HG03135 (cell line): ENCODE data around the gene GREB1.

ENCODE experiments used
- ATAC-seq: cut with Tn5 transposase; IDR thresholded peaks from one replicate; pipeline ENCODE4 v1.9.1; 2021; ENCODE audit warnings: mild to moderate bottlenecking, moderate library complexity; ENCODE audit not compliant: unreplicated experiment

Gene GREB1

DNA sequence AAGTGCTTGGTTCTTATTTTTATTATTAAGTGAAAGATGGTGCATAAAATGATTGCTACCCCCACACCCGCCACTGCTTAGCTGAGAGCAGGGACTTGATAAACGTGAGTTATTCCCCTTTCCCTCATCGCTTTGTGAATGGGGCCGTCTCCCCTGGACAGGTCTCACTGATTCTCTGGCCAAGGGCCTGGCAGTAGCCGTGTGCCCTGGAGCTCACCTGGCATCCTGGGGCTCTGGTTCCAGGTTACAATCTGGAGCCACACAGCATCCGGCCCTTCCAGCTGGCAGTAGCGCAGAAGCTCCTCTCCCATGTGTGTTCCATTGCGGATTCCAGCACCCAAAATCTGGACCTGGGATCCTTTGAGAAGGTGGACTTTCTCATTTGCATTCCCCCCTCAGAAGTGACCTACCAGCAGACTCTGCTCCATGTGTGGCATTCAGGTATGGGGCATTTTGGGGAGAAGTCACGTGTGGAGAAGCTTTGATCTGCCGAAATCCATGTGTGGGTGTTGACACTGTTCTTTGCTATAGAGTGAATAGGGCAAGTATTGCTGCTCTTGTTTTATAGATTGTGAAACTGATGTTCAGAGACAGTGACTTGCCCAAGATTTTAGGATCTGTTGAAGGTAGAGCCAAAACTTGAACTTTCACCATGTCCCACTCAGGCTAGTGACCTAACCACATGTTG, 63.8 kb downstream of the GREB1 start:
- ATAC-seq = no peak

DNA sequence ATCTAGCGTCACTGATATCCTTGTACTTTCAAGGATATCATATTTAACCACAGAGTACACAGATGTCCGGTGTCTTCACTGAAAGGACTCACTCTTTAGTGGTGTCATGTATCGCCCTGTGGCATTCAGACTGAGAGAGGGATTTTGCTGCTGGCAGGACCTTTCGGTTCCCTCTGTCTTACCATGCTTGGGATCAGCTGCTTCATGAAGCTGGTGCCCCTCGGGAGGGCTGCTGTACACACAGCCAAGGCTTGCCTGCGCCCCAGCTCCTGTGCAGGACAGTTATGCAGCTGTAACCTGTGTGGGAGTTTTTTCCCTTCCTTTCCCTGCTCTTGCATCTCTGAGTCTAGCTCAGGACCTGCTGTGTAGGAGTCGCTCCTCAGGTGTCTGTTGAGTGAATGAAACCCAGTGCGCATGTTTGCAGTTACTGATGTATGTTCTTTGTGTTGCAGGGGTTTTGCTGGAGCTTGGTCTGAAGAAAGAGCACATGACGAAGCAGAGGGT, 64.4 kb downstream of the GREB1 start:
- no peak for ATAC-seq

DNA sequence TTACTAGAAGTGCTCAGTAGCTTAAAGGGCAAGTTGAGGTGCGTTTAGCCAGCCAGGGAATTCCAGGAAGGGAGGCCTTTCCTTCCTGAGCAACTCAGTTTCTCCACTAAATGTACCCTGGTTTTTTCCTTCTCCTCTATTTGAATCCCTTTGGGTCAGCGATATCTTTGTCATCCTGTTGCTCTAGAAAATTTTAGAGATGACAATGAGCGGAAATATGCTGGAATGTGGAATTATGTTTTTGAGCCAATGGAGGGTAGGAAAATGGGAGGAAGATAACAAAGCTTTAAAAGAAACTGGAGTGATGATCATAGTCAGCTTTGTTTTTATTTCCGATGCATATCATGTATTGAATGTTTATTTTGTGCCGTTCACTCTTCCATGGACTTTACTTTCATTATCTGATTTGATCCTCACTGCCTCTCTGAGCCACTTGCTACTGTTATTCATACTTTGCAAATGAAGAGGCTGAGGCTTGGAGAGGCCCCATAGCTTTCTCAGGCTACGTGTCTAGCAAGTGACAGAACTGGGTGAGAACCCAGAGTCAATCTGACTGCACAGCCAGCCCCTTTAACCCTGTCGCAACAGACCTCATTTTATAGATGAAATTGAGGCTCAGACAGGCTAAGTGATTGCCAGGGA, 68.8 kb downstream of the GREB1 start:
- no peak for ATAC-seq

DNA sequence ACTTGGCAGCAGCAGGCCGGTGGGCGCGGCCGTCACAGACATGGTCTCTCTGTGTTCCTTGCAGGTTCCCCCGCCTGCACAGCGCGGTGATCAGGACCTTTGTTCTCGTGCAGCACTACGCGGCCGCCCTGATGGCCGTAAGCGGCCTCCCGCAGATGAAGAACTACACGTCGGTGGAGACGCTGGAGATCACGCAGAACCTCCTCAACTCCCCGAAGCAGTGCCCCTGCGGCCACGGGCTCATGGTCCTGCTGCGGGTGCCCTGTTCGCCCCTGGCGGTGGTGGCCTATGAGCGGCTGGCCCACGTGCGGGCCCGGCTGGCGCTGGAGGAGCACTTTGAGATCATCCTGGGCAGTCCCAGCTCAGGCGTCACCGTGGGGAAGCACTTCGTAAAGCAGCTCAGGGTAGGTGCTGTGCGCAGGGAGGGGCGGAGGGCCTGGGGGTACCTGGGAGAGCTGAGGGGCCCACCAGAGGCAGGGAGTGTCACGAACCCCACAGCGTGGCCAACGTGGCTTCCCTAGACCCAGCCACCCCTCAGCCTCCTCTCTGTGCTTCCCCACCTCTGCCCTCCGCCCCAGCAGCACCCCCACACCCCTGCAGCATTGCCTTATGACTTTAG, 76.9 kb downstream of the GREB1 start:
- no peak for ATAC-seq

DNA sequence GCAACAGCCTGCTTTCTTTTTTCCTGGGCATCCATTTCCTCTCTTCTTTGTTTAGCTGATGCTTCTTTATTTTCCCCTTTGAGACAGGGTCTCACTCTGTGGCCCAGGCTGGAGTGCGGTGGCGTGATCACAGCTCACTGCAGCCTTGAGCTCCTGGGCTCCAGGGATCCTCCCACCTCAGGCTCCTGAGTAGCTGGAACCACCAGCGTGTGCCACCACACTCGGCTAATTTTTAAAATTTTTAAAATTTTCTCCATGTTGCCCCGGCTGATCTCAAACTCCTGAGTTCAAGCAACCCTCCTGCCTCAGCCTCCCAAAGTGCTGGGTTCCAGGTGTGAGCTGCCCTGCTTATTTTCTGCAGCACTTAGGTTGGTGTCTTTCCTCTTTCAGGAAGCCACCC, 77.4 kb downstream of the GREB1 start:
- ATAC-seq = no peak

DNA sequence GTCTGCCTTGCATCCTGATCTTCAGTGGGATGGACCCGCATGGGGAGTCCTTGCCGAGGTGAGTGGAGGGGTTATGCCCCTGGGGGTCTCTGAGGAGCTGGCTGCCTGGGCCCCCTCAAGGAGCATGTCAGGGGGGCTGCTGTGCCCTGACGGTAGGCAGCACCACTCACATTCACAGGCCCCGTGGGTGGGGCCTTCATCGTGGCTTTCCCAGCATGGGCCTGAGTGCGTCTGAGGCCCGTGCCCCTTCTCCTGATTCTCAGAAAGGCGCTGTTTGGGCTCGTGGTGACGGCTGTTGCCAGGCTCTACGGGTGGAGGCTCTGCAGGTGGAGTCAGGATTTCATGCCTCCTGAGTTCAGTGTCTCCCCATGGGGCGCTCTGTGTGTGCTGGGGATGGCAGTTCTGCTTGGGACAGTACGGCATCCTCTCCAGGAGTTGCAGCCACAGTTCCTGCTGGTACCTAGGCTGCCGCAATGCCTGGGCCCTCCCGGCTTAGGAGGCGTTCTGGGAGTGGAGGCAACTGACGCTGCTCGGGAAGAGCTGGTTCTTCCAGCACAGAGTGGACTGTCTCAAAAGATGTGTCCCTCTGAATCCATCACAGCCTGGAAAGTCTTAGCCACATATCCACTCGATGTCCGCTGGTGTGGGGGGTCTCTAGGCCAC, 78.8 kb downstream of the GREB1 start:
- ATAC-seq = no peak

DNA sequence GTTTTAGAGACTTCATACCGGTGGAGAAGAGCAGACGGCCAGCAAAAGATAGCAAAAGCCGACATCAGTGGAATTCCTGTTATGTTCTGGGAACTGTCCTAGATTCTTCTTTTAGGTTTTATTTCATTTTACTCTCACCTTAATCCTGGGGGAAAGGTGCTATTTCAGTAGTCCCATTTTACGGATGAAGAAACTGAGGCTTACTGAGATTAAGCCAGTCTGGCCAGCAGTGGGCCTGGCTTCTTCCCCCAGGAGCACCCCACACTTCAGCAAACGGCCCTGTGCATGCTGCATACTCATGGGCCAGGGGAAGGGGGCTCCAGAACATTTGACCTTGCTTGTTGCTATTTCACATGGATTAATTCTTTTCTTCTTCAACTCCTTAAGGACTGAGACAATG, 79.5 kb downstream of the GREB1 start:
- no peak for ATAC-seq

DNA sequence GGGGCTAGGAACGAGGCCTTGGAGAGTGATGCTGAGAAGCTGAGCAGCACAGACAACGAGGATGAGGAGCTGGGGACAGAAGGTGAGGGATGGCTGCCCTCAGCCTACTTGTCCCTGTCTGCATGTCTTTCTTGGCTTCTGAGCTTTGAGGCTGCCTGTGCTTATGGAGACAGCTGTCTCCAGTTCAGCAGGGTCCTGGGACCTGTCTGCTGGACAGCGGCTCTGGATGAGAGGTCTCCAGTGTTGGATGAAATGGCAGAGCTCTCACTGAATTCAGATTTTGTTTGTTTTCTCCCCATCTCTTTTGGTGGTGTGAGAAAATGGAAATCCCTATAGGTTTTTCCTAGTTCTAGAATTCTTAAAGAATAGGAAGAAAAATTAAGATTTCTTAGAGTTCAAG, 81.4 kb downstream of the GREB1 start:
- ATAC-seq = no peak

DNA sequence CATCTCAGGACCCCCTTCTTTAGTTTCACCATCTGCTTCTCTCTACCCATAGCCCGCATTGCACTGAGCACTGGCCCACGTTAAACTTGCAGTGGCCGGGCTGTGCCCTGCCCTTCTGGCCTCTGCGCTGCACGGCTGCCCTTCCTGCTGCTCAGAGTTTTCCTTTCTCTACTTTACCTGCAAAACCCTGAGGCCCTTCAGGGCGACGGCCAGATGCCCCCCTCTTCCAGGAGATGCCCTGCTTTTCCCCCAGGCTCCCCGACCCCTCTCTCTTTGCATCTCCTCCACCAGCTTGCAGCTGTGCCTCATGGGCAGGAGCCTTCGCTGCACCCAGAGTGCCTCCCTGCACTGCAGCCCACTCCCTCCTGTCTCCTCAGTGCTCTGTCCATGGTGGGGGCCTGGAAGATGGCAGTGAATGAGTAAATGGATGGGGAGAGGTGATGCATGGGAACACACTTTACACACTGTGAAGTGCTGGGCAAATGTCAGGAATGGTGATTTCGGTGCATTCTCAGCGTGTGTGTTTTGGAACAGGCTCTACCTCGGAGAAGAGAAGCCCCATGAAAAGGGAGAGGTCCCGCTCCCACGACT, 82.3 kb downstream of the GREB1 start:
- ATAC-seq = no peak

DNA sequence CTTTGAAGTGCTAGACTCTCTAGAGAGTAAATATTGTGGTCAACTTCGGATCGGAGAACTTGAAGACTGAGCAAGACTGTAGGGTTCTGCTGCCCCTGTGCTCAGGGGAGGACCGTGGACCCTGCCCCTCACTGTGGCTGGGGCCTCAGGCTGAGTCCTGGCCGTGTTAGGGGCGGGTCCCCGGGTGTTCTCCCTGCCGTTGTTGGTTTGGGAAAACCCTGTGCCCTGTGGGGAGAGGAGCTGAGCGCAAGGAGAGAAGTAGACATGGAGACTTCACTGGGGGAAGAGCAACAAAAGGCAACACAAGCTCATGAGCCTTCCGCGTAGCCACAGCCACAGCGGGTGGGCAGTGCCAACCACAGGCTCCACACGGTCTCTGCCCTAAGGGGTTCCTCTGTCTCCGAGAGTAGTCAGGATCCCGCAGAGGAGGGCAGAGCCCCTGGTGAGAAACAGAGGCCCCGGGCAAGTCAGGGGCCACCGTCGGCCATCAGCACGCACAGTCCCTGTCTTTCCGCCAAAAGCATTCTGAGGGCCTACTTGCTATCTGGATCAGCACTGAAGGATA, 83.1 kb downstream of the GREB1 start:
- ATAC-seq = no peak

DNA sequence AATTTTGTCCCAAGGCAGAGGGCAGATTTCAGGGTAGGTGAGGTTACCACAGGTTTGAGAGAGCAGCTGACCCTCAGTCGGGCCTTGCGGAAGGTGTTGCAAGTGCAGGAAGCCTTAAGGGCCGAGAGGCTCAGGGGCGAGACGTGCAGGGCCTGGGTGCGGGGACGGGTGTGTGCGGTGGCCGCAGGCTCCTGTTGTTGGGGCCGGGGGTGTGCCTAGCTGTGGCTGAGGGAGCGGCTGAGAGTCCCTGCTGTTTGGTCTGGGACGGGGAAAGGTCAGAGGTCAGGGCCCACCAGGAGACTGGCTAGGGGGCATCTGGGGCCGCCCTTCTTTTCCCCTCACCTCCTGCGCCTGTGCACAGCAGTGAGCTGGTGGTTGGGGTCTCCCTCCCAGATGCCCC, 83.7 kb downstream of the GREB1 start:
- no peak for ATAC-seq

DNA sequence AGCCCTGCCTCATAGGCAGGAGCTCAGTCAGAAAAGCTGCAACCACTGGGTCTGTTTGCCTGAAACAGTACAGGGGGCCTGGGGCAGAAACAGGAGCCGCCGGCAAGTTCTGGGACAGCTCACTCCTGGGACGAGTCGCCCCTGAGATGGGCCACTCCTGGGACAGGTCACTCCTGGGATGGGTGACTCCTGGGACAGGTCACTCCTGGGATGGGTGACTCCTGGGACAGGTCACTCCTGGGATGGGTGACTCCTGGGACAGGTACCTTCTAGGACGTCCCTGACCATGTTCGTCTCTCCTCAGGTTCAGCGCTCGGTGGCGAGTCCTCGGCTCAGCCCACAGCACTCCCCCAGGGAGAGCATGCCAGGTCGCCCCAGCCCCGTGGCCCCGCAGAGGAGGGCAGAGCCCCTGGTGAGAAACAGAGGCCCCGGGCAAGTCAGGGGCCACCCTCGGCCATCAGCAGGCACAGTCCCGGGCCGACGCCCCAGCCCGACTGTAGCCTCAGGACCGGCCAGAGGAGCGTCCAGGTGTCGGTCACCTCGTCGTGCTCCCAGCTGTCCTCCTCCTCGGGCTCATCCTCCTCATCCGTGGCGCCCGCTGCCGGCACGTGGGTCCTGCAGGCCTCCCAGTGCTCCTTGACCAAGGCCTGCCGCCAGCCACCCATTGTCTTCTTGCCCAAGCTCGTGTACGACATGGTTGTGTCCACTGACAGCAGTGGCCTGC, 84.3 kb downstream of the GREB1 start:
- ATAC-seq = no peak

DNA sequence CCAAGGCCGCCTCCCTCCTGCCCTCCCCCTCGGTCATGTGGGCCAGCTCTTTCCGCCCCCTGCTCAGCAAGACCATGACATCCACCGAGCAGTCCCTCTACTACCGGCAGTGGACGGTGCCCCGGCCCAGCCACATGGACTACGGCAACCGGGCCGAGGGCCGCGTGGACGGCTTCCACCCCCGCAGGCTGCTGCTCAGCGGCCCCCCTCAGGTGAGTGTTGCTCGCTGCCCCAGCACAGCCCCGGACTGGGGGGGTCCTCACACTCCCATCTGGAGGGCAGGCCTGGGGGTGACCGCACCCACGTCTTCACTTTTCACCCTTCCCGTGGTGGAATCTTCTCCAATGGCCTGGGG, 84.8 kb downstream of the GREB1 start:
- no peak for ATAC-seq

DNA sequence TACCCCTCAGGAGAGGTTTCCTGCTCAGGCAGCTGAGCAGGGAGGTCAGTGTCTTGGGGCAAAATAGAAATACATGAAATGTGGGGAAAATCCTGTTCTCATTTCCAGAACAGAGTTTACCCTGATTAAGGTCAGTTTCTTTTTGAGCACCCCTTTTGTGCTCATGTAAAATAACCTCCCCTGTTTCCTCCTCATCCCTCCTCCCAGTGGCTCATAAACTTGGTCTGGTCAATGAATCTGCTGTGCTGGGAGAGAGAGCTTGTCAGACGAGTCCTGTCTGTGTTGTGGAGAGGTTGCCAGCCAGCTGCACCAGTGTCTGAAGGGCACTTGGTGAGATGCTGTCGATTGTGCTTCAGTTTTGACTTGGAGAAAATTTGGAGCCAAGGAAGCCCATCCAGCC, 87.6 kb downstream of the GREB1 start:
- ATAC-seq = no peak

DNA sequence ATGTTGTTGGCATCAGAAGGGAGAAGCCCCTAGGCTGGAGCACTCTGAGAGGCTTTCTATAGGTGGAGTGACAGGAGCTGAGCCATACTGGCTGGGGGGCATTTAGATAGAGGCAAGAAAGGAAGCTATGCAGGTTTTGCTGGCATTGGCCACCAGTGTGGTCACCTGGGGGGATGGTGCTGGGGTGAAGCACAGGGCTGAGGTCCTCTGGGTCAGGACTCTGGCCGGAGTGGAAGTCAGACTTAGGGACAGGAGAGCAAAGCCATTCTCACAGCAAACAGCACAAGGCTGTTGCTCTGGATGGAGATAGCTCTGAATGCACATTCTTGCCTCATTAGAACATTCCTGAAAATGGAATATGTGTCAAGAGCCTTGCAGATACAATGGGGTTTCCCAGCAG, 88.8 kb downstream of the GREB1 start:
- ATAC-seq = no peak

DNA sequence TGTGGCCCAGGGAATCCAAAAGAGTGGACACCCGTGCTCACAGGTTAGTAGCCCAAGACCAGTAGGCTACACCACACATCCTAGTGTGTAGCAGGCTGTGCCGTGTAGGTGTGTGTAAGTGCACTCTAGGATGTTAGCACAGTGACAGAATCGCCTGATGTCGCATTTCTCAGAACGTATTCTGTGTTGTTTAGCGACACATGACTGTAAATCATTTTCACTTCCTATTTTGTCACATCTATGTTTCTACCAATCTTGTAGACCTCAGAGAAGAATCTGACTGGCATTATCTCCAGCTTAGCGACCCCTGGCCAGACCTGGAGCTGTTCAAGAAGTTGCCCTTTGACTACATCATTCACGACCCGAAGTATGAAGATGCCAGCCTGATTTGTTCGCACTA, 91.0 kb downstream of the GREB1 start:
- no peak for ATAC-seq

DNA sequence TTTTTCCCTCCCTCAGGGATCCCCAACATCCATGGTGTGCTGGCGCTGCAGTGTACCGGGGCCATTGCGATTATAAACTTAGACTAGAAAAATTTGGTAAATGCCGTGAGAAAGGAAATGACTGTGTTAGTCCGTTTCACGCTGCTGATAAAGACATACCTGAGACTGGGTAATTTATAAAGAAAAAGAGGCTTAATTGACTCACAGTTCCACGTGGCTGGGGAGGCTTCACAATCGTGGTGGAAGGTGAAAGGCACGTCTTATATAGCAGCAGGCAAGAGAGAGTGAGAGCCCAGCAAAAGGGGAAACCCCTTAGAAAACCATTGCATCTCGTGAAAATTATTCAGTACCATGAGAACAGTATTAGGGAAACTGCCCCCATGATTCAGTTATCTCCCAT, 91.8 kb downstream of the GREB1 start:
- no peak for ATAC-seq

DNA sequence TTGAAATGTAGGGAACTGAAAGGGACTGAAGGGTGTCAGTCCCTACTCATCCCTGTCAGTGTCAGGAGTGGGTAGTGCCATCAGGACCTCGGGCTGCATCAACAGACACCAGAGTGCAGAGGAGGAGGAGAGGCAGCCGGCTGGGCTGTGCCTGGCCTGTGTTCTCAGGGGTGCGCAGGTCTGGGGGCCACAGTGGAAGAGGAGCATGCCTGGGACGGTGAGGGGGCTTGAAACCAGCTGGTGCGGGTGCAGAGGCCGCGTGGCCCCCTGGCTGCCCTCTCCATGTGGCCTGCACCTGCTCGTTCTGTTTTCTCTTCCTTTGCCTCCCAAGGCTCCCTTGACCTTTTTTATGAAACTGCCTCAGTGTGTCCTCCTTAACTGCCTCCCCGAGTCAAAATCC, 94.8 kb downstream of the GREB1 start:
- ATAC-seq = no peak

DNA sequence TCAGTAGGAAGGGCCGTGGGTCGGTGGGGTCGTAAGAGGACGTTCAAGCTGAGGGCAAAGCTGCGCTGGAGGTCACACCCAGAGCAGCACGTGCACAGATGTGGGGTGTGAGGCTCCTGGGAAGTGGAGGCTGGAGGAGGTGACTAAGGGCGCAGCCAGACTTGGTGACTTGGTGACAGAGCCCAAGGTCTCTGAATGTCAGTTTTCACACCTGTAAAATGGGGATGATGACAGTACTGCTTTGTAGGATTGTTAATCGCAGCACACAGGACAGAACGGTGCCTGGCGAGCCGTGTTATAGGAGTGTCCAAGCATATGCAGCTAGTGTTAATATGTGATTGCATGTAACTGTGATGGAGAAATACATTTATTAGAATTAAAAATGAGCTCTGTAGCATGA, 95.4 kb downstream of the GREB1 start:
- ATAC-seq = no peak

DNA sequence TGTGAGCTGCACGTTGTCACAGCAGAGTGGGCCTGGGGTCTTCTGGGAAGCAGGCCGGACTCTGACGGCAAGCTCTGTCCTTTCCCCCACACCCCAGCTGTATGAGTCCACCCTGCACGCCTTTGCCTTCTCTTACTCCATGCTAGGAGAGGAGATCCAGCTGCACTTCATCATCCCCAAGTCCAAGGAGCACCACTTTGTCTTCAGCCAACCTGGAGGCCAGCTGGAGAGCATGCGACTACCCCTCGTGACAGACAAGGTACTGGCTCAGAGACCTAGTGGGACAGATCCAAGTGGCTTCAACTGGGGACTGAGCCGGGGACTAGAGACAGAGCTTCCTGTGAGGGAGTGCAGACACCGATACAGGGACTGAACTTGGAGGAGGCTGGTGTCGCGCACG, 96.0 kb downstream of the GREB1 start:
- no peak for ATAC-seq

DNA sequence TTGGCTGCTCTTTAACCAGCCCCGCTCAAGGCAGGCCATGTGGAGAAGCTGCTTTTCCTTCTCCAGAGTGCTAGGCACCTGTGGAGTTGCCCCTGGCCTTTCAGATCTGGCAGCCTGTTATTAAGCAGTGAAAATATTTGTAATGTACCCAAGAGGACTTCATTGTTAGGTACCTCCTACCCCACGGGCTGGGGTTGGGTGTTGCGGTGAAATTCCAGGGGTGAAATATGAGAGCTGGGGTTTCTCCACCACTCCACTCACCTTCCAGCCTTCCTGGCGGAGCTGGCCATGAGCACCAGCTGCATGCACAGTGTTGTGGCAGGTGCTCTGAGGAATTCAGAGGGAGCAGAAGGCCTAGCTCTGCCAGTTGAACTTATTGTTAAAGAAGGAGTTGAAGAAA, 97.0 kb downstream of the GREB1 start:
- ATAC-seq = no peak
